HG03097 (cell line): ENCODE results near the gene METTL25B.
A peak's percentile ranks its signal among the peaks of the same experiment; 100 is the strongest.

Experiments
- ATAC-seq: cut with Tn5 transposase; IDR thresholded peaks from one replicate; pipeline ENCODE4 v1.9.1; 2021; ENCODE audit not compliant: unreplicated experiment, low FRiP score

The METTL25B gene

GRCh38 chr1:156725683-156726280, 2.5 kb upstream of the METTL25B start:
- no peak for ATAC-seq

DNA sequence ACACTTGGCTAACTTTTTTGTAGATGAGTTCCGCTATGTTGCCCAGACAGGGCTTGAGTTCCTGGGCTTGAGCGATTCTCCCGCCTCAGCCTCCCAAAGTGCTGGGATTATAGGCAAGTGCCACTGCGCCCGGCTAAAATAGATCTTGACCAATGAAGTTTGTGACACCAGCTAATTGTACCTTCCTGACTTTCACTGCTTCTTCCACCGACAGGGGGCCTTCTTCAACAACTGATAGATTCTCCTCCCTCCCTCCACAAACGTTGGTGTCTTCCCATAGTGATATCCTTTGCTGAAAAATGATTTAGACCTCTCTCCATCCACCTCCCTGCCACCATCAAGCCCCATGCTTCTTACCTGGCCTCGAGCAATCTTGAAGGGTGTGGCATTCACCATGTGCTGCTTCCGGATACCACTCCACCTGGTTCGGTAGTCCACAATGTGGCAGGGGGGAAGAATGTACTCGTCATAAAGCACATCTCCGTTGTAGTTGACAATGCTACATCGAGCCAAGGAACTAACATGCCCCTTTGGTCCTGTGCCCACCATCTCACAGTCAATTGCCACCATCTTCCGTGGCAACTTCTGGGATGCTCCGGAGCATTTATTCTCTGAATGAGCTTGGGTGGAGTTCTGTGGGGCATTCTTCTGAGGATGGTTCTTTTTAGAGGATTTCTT, 1.6 kb upstream of the METTL25B start:
- ATAC-seq = no peak

DNA sequence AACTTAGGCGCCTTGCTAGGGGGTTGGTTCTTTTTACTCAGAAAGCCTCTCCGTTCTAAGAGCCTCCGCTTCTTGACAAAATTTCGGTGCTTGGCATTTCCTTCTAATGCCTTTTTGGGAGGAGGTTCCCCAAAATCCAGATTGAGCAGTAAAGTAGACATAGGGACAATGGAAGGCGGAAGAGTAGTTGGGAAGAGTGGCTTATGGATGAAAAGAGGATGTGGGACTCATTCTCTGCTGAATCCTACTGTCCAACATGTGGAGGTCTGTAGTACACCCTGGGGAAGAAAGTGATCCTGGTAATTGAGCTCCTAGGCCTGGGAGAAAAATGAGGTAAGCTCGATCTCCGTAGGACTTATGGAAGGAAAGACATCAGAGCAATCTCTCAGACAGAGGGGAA, 777 bp upstream of the METTL25B start:
- ATAC-seq = no peak

- ATAC-seq = peak; percentile 87
Observed at GRCh38 chr1:156728599-156729462, 562 bp downstream of the METTL25B start, which contains the start of gene ISG20L2. ISG20L2 (minus strand) TSS chr1:156728766; CDS start chr1:156727652, 1,114 bp downstream.

DNA sequence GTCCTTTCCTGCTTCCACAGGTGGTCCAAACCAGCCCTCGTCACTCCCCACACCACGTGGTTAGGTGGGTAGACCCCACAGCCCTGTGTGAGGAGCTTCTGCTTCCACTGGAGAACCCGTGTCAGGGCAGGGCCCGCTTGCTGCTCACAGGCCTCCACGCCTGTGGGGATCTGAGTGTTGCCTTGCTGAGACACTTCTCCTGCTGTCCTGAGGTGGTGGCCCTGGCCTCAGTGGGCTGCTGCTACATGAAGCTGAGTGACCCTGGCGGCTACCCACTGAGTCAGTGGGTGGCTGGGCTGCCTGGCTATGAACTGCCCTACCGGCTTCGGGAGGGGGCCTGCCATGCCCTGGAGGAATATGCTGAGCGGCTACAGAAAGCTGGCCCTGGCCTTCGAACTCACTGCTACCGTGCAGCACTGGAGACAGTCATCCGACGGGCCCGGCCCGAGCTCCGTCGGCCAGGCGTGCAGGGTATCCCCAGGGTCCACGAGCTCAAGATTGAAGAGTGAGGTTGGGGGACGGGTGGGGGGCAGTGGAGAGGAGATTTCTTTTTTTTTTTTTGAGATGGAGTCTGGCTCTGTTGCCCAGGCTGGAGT, 5.8 kb downstream of the METTL25B start:
- ATAC-seq = no peak

DNA sequence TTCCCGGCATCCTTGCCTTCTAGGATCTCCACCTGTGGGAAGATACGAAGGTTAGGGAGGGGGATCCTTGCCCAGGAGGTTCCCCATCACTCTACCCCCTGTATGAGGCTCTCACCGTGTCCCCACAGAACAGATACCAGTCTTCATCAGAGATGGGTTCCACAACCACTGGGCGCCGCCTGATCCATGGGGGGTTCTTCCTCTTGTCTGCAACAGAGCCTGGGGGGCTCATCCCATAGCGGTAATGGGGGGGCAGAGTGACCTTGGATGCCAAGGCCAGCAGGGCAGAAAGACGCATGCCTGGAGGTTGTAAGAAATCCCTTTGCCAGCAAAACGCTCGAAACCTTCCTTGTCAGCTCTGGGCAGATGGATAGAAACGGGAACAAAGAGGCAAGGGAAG, 10.1 kb downstream of the METTL25B start:
- no peak for ATAC-seq

- no peak for ATAC-seq
Observed at GRCh38 chr1:156738916-156739315, 10.6 kb downstream of the METTL25B start.

GRCh38 chr1:156740237-156740740, 12.0 kb downstream of the METTL25B start:
- ATAC-seq = no peak

DNA sequence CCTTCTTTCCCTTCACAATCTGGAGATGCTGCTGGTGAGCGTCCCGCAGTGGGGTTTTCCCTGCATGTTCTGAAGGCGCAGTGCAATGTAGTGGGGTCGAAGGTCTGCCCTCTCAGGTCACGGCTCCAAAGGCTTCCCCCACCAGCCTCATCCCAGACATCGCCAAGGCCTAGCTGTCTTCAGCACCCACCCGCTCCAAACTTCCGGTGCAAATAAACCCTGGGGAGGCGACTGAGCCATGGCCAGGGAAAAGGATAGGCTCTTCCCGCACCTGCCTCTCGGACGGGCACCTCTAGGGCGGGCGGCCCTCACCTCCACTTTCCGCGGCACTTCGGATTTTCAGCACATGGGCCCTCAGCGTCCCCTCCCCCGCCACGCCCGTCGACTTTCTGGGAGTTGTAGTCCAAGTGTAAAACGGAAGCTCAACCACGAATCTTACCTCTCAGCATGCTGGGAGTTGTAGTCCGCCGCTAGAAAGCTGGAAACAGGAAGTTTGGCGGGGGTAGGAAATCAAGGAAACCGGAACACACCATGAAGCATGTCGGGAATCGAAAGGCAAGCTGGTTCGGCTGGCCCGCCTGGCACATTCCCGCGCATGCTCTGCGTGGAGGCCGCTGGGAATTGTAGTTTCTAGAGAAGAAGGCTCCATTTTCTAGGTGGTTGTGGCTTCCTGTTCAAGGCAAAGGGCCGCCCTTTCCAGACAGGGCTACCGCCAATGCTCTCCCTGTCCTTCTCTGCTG, 12.6 kb downstream of the METTL25B start, which contains the start of gene MRPL24:
Gene MRPL24 (minus strand): TSS at position 348 of the 740 bp plus-strand sequence. CDS start 2,384 bp downstream, outside the sequence.
- peak; percentile 80 for ATAC-seq

DNA sequence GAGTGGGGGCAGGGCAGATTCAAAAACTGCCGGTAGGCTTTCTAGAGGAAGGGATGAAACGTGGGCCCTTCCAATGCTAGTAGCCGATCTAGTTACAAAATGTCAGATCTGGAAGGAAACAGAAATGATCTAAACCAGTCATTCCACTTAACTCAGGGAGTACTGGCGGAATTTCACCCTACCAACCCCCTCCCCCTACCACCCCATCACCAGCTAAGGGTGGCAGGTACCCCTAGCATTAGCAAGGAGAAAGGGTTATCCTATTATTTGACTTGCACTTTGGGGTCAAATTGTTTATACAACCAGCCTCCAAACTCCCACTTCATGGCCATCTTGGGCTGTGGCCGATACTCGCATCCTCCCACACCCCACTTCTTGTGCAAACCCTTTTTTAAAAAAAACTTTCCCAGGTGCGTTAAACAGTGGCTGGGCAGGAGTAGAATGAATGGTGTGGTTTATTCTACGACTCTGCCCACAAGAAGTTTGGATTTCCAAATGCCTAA, 13.3 kb downstream of the METTL25B start:
- no peak for ATAC-seq

DNA sequence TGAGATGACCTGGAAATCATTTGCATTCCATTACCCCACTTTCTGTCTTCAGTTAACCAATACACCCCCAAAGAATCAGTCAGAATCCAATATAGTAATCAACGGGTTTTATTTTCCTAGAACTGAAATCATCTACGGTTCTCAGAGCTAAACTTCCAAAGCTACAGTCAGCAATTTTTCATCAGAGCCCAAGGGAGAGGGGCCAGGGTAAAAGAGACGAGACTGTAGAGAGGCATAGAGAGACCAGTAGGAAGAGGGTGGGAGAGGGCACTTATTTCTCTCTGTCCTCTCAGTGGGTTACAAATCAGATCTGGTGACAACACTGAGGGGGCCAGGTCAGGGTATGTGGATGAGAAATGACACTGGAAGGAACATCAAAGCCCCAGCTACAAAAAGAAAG, 13.7 kb downstream of the METTL25B start:
- no peak for ATAC-seq

DNA sequence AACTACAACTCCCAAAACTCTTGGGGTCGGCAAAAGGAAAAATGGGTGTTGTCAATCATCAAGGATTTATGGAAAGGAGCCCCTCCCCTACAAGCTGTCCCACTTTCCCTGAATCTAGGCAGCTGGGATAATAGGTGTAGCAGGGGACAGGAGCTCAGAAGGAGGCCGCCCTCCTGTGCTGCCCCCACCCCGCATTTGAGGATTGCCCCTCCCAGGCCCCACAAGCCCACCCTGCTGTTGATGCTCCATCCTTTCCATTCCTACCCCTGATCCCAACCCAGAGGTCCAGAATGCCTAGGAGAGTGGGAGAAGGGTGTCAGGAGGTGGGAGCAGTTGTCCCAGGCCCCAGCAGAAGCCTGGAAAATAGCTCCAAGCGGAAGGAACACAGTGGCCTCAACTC, 14.5 kb downstream of the METTL25B start:
- ATAC-seq = no peak

DNA sequence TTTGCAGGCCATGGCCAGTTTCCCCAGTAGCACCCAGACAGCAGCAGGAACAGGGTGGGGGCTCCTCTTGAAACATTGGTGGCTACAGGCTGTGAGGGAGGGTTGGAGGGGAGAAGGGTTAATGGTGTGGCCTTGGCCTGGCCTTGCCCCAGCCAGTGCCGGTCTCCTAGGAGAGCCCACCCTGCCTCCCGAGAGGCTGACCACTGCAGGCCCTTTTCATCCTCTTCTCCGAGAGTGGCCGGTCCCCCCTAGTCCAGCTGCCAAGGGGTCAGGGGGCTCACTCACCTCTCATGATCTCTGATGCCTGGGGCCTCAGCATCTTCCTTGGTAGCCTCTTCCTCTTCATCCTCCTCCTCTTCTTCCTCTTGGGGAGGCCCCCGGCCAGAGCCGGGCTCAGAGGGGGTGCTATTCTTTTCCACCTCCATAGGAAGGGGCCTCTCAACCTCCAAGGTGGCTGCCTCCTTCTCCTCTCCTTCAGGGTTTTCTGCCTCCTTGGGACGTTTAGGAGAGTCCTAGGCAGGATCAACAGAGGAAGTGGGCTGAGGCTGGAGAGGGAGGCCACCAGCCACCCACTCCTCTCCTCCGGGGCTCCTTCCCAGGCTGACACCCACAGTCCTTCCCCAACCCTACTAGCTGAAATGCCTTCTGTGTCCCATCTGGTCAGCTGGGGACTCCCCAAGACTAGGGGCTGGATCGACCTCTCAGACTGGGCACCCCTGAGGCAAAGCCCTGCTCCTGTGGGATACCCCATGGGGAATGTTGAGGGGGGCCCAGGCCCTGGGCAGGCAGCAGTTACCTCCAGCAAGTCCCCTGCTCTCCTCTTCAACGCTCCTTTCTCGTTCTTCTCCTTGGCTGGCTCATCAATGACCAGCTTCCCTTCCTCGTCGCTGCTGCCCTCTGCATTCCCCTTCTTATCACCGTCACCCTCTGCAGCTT, 15.4 kb downstream of the METTL25B start:
- ATAC-seq = no peak

DNA sequence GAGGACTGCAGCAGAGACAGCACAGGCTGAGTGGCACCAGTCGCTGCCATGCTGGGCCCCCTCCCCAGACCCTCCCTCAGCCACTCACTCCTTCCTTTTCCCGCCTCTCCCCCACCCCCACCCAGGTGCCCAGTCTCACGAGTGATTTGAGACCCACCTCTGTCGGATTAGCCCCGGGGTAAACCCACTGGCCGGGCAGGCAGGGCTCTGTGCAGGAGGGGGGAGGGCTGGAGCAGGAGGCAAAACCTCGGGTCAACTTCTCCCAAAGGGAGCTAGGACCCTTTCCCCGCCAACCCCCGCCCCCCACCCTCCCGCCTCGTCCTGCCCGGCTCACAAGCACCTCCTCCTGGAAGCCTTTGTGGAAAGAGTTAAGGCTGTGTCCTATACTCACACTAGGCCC, 16.1 kb downstream of the METTL25B start:
- ATAC-seq = no peak

GRCh38 chr1:156744786-156745419, 16.6 kb downstream of the METTL25B start:
- no peak for ATAC-seq

DNA sequence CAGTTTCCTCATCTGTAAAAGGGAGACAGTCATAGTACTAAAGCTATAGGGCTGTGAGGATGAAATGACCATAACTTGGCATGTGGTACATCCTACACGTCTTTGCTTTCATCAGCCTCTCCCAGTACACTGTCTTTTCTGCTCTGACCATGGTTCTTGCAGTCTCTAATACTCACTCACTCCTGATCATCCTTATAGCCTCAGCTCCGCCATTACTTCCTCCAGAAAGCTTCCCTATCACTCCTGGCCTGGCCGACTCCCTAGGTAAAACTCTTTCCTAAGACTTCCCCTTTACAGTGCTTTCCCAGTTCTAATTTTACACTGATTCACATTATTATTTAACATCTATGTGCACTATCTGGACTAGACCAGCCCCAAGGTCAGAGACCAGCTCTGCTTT, 17.6 kb downstream of the METTL25B start:
- no peak for ATAC-seq

DNA sequence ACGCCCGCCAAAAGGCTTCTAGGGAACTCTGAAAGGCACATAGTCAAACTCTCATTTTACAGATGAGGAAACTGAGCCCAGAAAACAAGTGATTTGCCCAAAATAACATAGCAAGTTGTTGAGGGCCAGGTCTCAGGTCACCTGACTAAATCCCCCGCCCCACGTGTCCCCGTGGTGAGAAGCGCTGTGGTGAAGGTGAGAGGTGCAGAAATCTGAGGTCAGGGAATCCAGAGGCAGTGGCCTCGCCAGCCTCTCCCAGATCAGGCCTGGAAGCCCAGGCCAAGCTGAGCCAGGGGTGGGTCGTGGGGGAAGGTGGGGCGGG, 18.1 kb downstream of the METTL25B start:
- ATAC-seq = no peak
